Suppressor macrophage (primary cell): ENCODE measurements around the gene FURIN.
"Not testable (repeated sequence)": the region's sequence is repeated elsewhere in the genome, so short reads cannot be mapped to it uniquely, and the experiment has no call there.

ENCODE experiments used
- DNase-seq, 4 experiments: peaks; one replicate each; pipeline ENCODE4 v3.0.0-alpha.2; 2020 to 2022

Gene FURIN

DNA sequence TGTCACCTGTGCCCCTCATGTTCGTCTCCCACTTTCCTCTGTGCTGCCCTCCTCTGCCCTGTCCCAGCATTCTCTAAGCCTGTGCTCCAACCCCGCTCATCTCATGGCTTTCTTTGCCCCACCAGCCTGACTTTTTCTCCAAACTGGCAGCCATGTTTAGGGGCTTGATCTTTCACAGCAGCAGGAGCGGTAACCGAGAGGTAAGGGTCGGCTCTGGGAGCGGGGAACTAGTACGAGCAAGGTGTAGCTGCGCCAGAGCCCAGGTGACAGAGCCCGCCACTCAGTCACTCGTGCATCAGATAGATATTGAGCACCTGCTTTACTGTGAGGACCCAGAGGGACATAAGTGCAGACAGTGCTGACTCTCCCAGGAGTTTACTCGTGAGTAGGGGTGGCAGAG, 48.1 kb downstream of the FURIN start:
- DNase-seq = no peak

DNA sequence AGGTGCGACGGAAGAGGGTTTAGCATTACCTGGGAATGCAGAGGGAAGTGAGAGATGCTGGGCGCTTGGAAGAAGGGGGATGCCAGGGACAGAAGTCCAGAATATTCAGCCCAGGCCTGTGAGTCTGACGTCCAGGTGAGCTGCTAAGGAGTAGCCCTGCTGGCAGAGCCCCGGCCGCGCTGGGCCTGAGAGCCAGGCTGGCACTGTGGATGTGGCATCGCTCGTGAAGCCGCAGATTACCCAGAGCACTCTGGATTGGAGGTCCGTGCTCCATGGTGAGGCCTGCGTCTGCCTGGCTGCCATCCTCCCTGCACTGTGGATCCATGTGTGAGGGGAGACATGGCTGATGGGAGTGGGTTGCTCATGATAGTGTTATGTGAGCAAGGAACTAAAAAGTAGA, 49.2 kb downstream of the FURIN start:
- no peak for DNase-seq

DNA sequence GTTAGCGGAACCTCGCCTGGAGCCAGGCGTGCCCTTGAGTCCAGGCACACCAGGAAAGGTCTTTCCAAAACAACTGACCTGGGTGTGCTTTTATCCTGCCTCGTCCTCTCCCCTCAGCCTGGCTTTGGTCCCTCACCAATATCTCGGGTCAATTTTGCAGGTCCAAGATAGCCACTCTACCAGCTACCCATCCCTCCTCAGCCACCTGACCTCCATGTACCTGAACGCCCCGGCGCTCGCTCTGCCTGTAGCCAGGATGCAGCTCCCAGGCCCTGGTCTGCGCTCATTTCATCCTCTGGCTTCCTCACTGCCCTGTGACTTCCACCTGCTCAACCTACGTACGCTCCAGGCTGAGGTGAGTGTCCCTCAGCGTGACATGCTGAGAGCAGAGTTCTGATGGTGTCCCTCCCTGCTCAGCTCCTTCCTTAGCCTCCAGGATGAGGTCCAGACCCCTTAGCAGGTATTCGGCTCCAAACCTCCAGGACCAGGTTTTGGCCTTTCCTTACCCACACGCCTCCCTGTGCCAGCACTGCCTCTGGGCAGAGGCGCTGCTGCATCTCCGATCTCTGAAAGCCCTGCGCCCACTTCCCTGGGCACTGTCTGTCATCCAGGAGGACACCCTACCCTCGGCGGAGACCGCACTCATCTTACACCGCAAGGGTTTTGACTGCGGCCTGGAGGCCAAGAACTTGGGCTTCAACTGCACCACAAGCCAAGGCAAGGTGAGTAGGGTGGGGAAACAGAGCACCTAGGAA, 49.8 kb downstream of the FURIN start:
- no peak for DNase-seq

DNA sequence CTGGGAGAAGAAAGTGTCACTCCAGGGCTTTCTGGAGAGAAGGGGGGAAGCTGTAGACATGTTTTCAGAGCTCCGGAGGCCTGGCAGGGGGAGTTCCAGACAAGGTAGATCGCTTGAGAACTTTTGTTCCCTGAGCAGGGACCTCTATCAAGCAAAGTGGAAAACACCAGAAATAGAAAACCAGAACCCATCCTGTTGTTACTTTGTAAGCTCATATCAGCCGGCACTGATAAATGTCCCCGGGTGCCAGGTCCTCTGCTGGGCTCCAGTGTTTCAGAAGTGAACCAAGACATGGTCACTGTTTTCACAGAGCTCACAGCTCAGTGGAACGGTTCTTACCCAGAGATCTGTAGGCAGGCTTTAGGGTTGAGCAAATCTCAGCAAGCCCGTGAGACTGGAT, 50.4 kb downstream of the FURIN start:
- no peak for DNase-seq

DNA sequence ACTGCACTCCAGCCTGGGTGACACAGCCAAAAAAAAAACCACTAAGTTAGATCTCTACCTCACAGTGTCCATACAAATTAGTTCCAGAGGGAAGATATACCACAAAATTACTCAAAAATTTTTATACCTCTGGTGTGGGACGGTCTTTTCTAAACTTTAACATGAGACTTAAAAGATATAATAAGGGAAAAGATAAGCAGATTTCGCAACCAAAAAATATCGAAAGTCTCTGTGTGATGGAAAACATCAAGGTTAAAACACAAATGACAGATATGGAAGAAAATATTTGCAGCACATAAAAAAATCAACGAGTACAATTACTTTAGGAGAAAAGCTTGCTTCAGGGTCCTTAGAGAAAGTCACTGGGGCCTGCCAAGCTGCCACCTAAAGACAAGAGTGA, 53.5 kb downstream of the FURIN start:
- DNase-seq = no peak

DNA sequence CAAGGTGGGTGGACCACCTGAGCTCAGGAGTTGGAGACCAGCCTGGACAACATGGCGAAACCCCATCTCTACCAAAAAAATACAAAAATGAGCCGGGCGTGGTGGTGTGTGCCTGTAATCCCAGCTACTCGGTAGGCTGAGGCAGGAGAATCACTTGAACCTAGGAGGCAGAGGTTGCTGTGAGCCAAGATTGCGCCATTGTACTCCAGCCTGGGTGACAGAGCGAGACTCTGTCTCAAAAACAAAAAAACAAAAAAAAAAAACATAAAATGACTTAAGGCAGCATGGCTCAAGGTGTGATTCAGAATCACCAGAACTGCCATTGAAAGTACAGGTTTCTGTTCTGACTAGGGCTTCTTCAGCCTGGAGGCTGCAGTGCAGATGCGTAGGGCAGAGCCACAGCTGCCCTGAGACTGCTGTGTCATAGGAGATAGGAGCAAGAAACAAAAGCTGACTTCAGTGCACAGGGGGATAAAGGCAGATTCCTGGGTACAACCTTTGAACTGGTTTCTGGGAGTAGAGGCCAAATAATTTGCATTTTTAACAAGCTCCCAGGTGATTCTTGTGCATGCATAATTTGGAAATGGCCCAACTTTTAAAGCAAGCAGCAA, 54.4 kb downstream of the FURIN start:
- DNase-seq = not testable (repeated sequence)

DNA sequence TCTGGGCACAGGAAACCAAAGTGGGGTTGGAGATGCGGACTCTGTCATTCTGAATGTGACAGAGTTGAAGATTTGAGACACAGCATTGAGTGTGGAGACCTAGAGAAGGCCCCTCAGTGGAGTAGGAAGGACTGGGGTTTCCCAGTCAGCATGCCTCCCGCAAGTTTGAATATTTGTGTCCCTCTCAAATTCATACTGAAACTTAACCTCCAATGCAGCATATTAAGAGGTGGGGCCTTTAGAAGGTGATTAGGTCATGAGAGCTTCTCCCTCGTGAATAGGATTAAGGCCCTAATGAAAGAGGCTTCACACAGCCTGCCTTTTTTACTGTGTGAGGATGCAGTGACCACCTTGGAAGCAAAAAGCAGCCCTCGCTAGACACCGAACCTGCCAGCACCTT, 56.0 kb downstream of the FURIN start:
- no peak for DNase-seq

DNA sequence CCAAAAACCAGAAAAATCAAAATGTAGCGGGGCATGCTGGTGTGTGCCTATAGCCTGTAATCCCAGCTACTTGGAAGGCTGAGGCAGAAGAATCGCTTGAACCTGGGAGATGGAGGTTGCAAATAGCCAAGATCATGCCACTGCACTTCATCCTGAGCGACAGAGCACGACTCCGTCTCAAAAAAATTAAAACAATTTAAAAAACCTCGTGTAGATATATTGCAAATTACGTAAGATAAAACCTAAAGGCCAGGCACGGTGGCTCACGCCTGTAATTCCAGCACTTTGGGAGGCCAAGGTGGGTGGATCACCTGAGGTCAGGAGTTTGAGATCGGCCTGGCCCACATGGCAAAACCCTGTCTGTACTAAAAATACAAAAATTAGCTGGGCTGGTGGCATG, 58.4 kb downstream of the FURIN start:
- DNase-seq = not testable (repeated sequence)

DNA sequence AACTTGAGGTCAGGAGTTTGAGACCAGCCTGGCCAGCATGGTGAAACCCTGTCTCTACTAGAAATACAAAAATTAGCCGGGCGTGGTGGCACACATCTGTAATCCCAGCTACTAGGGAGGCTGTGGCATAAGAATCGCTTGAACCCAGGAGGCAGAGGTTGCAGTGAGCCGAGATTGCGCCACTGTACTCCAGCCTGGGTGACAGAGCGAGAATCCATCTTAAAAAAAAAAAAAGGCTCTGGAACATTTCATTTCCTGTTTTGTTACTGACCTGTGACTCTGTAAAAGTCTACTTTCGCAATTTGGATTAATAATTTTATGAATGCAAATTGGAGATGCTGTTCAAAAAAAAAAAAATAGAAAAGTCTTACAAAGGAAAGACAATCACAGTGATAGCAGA, 59.7 kb downstream of the FURIN start:
- DNase-seq = peak in 2 of 4 experiments; percentile 53 to 62

DNA sequence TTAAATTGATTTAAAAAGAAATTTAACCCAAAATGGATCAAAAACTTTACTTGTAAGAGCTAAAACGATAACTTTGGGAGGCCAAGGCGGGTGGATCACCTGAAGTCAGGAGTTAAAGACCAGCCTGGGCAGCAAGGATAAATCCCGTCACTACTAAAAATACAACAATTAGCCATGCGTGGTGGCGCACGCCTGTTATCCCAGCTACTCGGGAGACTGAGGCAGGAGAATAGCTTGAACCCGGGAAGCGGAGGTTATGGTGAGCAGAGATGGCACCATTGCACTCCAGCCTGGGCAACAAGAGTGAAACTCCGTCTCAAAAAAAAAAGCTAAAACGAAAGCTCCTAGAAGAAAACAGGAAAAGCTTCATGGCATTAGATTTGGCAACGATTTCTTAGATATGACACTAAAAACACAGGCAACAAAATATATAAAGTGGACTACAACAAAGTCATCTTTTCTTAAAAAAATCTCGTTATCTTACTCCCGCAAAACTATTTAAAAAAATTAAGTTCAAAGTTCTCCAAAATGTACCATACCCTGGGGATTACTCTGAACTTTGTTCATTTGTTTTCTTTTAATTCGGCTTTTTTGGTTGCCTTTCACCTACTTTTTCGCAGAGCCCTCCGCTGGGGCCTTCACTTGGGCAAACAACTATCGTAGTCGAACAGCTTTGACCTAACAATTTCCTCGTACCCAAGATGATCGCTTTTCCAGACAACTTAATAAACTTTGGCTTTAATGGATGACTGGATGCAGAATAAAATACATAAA, 61.0 kb downstream of the FURIN start:
- peak in 2 of 4 experiments; percentile 35 to 36 for DNase-seq

DNA sequence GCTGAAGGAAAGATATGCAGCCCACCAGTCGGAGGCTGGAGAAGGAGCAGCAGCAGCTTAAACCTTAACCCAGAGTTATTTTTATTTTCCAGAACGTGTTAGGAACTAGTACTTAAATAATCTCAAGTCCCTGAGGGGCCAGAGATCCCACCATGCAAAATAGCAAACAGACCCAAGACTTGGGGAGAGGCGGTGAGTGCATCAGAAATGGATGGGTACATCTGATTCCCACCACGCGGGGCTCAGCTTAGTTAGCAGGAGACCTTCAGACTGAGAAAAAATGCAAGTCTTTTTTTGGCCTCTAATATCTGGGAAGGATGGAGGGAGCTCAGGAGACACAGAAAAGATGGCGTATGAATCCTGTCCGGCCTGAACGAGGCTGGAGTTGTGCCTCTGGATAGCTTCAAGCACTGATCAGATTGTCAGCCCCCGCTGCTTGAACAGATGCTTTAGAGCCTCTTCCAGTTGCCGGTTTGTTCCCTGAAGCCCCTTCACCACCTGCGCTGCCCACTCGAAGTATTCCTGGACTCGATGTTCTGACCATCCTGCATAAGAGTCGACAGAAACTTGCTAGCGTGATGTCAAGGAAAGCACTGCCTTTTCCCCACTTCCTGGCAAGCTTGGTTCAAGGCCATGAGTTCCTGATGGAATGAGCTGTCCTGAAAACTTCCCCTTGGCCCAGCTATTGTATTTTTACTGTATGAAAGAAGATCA, 62.6 kb downstream of the FURIN start:
- peak in 3 of 4 experiments; percentile 40 to 65 (median 62) for DNase-seq

DNA sequence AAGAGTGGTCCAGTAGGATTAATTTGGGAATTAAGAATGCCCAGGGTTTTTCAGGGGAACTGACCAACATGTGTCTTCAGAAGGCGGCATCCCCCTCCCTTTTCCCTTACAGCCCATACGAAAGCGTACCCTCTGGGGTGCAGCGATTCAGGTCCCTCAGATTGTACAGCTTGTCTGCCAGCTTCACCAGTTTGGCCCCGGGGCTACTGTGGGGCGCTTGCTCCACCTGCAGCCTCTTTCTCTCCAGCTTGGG, 63.1 kb downstream of the FURIN start:
- DNase-seq = no peak

DNA sequence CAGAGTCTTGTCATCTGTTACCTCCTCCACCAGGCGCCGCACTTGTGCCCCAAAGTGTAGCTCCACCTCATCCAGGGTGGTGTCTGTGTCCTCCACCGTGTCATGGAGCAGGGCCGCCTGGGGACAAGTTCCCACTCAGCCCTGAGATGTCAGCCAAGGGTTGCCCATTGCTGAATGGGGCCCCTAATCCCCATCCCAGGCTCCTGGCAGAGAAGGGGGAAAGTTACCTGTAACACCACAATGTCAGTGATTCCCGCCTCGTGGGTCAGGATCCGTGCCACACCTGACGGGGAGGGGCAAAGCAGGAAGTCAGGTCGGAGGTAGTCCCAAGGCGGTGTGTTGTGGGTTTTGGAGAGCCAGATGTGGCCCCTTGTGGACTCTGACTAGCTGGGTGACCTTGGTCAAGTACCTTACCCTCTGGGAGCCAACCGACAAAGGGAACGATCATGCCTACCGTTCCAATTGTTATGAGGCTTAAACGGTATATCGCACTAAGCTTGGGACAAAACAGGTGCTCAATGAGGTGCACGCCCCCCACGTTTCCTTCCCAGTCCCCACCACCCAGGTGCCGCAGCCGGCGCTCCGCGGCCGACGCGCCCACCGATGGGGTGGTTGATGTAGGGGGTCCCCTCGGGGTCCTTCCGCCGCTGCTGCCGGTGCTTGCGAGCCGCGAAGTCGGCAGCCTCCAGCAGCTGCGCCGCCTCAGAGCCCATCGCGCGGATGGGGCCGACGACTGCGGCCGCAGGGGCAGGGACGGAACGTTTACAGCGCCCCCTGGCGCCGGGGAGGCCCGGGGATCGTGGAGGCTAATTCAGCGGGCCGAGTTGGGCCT, 63.7 kb downstream of the FURIN start, which contains the start of gene HDDC3:
TSS of gene HDDC3 (minus strand) at position 722 of the 832 bp plus-strand sequence. CDS start at position 713, 9 bp downstream.
- DNase-seq = peak; percentile 91 to 97 (median 96)

DNA sequence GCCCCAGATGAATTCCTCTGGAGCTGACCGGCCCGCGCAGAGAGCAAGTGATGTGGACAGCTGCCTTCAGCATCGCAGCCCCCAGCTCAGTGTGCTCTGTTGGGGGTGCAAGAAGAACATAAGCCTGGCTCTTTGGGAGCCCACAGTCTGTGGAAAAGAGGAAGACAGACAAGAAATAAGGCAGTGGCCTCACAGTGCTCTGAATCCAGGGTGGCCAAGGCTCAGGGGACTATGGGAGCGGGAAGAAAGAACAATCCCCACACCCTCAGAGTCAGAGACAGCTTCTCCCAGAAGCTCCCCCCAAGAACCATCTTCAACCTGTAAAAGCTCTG, 64.2 kb downstream of the FURIN start:
- DNase-seq = no peak
